Skeletal muscle cell (primary cell): ENCODE measurements around the gene USHBP1.
A peak's percentile ranks its signal among the peaks of the same experiment; 100 is the strongest.

Experiments used
- DNase-seq: peaks from one replicate; pipeline ENCODE4 v3.0.0-alpha.2; 2010; ENCODE audit warnings: low read depth
- H3K4me3 ChIP-seq: 2 replicates; pipeline ENCODE4 v1.5.1; 2011; ENCODE audit warnings: low read depth, mild to moderate bottlenecking, control low read depth, low read length, moderate library complexity

USHBP1 gene

GRCh38 chr19:17268754-17269153 lies 4.2 kb upstream of the USHBP1 start:
- no peak overlapping the region for H3K4me3 ChIP-seq
- no peak for DNase-seq

DNA sequence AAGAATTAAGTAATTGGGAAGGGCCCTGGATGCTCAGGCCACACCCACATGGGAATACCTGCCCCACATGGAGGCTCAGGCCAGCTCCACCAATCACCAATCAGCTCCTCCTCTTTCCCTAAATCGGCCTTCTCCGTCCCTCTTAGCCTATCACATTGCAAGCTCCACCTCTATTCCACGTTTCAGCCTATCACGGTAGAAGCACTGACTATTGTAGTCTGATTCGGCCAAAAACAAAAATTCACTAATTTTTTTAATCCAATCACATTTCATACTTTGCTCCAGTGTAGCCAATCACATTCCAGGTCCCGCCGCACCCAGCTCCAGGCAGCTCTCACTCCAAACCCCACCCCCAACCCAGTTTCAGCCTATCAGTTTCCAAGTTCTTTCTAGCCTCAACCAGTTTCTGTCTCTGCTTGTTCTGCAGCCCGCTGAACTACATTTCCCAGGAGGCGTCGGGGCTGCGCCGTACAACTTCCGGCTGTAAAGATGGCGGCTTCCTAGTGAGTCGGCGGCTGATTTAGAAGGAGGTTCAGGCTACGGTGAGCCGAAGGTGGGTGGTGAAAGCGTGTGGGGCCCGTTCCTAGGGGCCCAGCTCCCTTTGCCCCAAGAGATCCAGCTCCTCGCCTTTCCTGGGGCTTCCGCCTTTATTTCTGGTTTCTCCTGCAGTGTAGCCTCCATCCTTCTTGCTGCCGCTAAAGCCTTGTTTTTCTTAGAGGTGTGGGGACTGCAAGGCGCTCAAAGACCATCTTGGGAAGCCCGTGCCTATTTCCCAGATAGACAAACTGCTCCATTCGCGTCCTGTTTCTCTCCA lies 2.6 kb upstream of the USHBP1 start, which contains the start of gene BABAM1:
TSS of gene BABAM1 (plus strand) at position 469 of the 814 bp plus-strand sequence. CDS start 1,364 bp downstream, outside the sequence.
- DNase-seq: peak; percentile 99
- peak within 1 kb of the TSS; percentile 99 for H3K4me3 ChIP-seq

DNA sequence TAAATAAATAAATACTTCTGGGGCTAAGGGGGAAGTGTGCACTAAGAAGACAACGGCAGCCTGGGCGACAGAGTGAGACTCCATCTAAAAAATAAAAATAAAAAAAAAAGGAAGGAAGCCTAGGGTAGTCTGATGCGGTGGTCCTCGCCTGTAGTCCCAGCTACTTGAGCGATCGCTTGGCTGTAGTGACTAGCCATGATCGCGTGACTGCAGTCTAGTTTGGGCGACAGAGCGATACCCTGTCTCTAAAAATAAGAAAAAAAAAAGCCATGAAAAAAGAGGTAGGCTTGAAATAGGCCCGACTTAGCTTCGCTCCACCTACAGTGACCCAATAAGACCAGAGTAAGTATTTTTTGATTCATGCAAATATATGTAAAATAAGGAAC lies 2.0 kb upstream of the USHBP1 start:
- no peak for DNase-seq
- no peak overlapping the region for H3K4me3 ChIP-seq

- DNase-seq: no peak
- H3K4me3 ChIP-seq: no peak overlapping the region
These were observed 1.5 kb upstream of the USHBP1 start for GRCh38 chr19:17266026-17266425.

GRCh38 chr19:17263712-17264640 lies 569 bp downstream of the USHBP1 start:
- H3K4me3 ChIP-seq: no peak overlapping the region
- DNase-seq: no peak

DNA sequence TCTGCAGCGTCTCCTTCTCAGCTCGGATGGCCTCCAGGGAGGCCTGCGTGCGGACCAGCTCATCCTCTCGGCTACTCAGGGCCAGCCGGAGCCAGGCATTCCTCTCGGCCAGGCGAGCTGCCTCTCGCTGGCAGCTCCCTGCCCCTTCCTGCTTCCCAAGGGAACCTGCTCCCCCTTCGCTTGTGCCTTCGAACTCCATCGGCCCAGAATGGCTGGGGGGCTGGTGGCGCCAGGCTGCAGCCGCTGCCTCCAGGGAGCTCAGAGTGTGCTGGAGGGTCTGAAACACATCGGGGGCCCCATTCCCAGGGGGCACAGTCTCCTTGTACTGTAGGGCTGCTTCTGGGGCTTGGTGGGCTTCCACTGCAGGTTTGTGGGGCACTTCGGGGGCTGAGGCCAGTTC lies 2.0 kb downstream of the USHBP1 start:
- DNase-seq: no peak

GRCh38 chr19:17260842-17261325 lies 3.7 kb downstream of the USHBP1 start:
- no peak for DNase-seq
- no peak overlapping the region for H3K4me3 ChIP-seq

More for the DNA sequence above, 2.0 kb downstream of the USHBP1 start:
- no peak overlapping the region for H3K4me3 ChIP-seq

DNA sequence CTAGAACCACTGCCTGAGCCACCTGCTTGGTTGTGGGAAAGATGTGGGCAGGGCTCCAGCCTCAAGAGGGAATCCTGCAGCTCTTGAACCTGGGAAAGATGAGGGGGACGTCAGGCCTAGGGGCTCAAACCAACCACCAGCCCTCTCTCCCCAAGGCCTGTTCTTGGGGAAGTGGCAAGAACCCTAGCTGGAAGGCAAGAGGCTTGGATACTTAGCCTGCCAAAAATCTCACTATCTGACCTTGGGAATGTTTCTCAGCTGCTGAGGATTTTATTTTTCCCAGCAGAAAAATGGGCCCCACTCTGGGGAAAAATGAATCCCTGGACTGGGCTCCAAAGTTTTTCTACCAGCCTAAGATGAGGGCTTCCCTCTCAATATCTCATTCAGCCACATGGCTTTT lies 4.6 kb downstream of the USHBP1 start:
- no peak for DNase-seq

DNA sequence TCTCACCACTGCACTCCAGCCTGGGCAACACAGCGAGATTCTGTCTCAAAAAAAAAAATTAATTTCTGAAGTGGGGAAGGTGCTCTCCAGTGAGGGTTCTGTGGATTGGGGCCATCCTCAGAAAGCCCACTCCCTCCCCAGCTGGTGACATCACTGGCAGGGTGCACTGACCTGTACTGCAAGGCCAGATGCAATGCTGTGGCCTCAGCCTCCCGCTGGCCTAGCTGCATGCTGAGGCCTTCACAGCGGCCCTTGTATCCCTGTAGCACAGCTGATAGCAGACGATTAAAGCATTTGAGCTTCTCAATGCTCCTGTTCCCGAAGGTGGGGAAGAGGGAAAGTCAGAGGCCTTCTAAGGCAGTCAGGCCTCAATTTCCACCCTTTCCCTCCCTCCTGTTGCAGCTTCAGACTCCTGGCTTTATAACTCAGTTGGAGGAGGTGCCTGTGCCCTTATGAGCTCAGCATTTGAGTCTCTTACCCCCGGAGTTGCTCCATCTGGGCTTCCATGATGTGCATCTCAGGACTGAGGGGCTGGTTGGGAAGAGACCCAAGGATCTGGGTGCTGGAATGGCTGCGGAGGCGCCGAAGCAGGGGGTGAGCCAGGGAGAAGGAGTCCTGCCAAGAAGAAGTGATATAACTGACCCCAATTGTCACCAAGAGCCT lies 5.3 kb downstream of the USHBP1 start:
- DNase-seq: no peak
- H3K4me3 ChIP-seq: no peak overlapping the region

More for the DNA sequence above, 4.6 kb downstream of the USHBP1 start:
- no peak overlapping the region for H3K4me3 ChIP-seq

DNA sequence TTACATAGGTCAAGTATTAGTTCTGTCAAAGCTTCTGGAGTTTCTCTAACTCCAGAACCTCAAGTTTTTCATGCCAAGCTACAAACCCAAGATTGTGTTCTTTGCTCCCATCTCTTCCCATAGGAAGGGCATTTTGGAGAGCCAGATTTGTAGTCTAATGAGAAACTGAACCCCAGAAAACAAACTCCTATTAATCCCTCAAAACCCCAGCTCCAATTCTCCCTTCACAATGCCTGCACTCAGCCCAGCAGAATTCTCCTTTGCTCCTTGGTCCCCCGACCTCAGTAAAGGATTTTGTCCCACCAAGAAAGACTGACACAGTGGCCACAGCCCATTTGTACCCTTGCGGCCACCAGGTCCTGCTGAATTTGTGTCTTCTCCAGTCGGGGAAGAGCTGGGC lies 8.4 kb downstream of the USHBP1 start:
- no peak for DNase-seq
- H3K4me3 ChIP-seq: no peak overlapping the region

DNA sequence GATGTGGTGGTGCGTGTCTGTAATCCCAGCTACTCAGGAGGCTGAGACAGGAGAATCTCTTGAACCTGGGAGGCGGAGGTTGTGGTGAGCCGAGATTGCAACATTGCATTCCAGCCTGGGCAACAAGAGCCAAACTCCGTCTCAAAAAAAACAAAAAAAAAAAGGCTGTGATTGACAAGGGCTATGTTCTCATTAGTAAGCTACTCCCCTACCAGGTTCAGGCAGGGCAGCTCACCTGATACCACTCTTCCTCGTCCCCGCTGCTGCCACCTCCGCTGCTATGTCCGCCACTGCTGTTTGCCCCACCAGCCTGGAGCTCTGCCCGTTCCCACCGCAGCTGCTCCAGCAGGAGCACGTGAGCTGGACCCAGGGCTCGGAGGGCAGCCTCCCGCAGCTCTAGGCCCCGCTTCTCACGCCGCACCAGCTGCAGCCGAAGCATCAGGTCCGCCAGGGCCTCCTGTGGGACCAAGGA lies 9.4 kb downstream of the USHBP1 start:
- H3K4me3 ChIP-seq: no peak overlapping the region
- no peak for DNase-seq

GRCh38 chr19:17254636-17255035 lies 9.9 kb downstream of the USHBP1 start:
- H3K4me3 ChIP-seq: no peak overlapping the region
- DNase-seq: no peak

- no peak overlapping the region for H3K4me3 ChIP-seq
- DNase-seq: no peak
These were observed 14.5 kb downstream of the USHBP1 start for GRCh38 chr19:17249887-17250548.

GRCh38 chr19:17248011-17248776 lies 16.4 kb downstream of the USHBP1 start:
- no peak overlapping the region for H3K4me3 ChIP-seq
- no peak for DNase-seq

DNA sequence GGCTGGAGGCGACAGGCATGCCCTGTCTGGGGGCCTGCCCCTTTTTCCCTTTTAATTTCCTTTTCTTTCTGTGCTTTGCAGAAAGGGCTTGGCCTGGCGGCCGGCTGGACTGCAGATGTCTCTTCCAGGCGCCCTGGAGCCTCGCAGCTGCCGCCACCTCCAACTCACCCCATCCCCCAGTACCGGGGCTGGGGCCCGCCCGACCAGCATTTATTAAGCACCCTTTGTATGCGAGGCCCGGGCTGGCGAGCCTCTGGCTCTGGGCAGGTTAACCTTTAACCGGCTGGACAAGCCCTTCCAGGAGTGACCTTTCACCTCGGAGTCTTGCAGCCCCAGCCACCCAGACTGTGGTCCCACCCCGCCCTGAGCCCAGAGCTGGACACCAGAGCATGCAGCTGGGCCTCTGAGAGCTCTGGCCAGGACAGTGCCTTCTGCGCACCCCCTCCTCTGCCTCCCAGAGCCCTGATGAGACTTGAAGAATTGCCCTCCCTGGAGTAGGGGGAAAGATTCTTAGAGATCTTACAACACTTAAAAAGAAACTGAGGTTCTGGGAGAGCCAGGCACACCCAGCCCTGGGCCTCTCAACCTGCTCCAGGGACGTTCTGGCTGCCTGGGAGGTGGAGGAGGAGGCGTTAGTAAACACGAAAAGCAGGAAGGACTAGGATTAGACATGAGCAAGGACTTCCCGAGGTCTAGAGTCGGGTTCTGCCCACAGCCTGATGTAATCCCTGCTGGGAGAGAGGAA lies 17.7 kb downstream of the USHBP1 start:
- DNase-seq: no peak
- H3K4me3 ChIP-seq: peak overlapping the region; percentile 48

GRCh38 chr19:17245535-17245984 lies 19.0 kb downstream of the USHBP1 start, which contains the start of gene NR2F6:
Gene NR2F6, minus strand, starts transcription at chr19:17245919. Its CDS starts 699 bp downstream, at chr19:17245220.
- peak within 1 kb of the TSS; percentile 85 for H3K4me3 ChIP-seq
- DNase-seq: no peak
